GM23338 (cell line): Measurements from ENCODE around the gene DNAJC13.

ENCODE experiments used
- CREB1 ChIP-seq: fragments of 250-450 bp; sonication (Bioruptor Pico); IDR thresholded peaks from 2 replicates; pipeline ENCODE4 v1.5.0; 2020; ENCODE audit warnings: low read depth, mild to moderate bottlenecking, moderate library complexity
- EZH2 ChIP-seq: fragments of 200-600 bp; sonication (generic); IDR thresholded peaks from one replicate; pipeline ENCODE4 v1.8.0; 2017; ENCODE audit warnings: antibody characterized with exemption, mild to moderate bottlenecking, low read depth; ENCODE audit not compliant: unreplicated experiment
- EZH2phosphoT487 ChIP-seq: fragments of 200-600 bp; sonication (generic); IDR thresholded peaks from one replicate; pipeline ENCODE4 v1.8.1; 2018; ENCODE audit warnings: antibody characterized with exemption; ENCODE audit not compliant: unreplicated experiment
- JUNB ChIP-seq: IDR thresholded peaks from one replicate; pipeline ENCODE4 v1.6.1; 2016; ENCODE audit warnings: antibody characterized with exemption; ENCODE audit not compliant: unreplicated experiment
- POLR2AphosphoS5 ChIP-seq: IDR thresholded peaks from 2 replicates; pipeline ENCODE4 v1.6.1; 2016; ENCODE audit warnings: antibody characterized with exemption, low read depth
- STAT1 ChIP-seq: IDR thresholded peaks from one replicate; pipeline ENCODE4 v1.6.1; 2016; ENCODE audit warnings: antibody characterized with exemption; ENCODE audit not compliant: unreplicated experiment
- ZNF114 ChIP-seq: fragments of 250-450 bp; sonication (Bioruptor Pico); IDR thresholded peaks from 2 replicates; pipeline ENCODE4 v1.5.0; 2020; ENCODE audit warnings: mild to moderate bottlenecking, moderate library complexity
- ZNF331 ChIP-seq: fragments of 250-450 bp; sonication (Bioruptor Pico); IDR thresholded peaks from 2 replicates; pipeline ENCODE4 v1.5.0; 2020; ENCODE audit warnings: low read depth, mild to moderate bottlenecking, moderate library complexity
- TF ChIP-seq, protein P1 (sequence below), 2 experiments: fragments of 200-600 bp in 1 of 2; sonication (generic) in 1 of 2; conservative IDR thresholded peaks; 2 replicates each; pipeline versions ENCODE4 v1.5.1 to v1.6.1; 2016 to 2017; ENCODE audit warnings: antibody characterized with exemption in 2 of 2, low read depth in 2 of 2, mild to moderate bottlenecking in 2 of 2, moderate library complexity in 1 of 2
- TF ChIP-seq, protein P2 (sequence below): IDR thresholded peaks from one replicate; pipeline ENCODE4 v1.6.1; 2018; ENCODE audit warnings: antibody characterized with exemption; ENCODE audit not compliant: unreplicated experiment
- TF ChIP-seq, protein P3 (sequence below): fragments of 250-450 bp; sonication (Bioruptor Pico); IDR thresholded peaks from 2 replicates; pipeline ENCODE4 v1.5.0; 2020; ENCODE audit warnings: mild to moderate bottlenecking, moderate library complexity

DNA sequence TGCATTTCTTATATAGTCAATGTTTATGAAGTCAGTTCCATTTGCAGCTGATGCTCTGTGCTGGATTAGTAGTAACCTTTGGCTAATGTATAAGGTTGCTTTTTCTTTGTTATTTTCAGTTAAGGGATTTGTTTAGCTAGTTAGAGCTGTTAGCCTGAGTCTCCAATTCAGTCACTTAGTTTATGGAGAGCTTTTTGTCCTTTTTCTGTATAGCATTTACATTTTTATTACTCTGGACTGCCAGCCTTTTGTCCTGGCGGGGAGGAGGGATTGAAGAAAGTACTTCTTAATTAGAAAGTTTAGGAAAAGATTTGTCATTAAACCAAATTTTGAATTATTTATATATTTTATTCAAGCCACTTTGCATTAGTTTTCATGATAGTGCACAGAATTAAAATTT lies 52.0 kb downstream of the DNAJC13 start:
- TF ChIP-seq, protein P1, sequence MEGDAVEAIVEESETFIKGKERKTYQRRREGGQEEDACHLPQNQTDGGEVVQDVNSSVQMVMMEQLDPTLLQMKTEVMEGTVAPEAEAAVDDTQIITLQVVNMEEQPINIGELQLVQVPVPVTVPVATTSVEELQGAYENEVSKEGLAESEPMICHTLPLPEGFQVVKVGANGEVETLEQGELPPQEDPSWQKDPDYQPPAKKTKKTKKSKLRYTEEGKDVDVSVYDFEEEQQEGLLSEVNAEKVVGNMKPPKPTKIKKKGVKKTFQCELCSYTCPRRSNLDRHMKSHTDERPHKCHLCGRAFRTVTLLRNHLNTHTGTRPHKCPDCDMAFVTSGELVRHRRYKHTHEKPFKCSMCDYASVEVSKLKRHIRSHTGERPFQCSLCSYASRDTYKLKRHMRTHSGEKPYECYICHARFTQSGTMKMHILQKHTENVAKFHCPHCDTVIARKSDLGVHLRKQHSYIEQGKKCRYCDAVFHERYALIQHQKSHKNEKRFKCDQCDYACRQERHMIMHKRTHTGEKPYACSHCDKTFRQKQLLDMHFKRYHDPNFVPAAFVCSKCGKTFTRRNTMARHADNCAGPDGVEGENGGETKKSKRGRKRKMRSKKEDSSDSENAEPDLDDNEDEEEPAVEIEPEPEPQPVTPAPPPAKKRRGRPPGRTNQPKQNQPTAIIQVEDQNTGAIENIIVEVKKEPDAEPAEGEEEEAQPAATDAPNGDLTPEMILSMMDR (conservative IDR thresholded peaks at IDR 0.05; ENCODE audit: low read depth in 2 of 2), result no peak
- TF ChIP-seq JUNB (no peak), CREB1 (no peak), EZH2 (no peak), EZH2phosphoT487 (no peak), STAT1 (no peak), POLR2AphosphoS5 (no peak), ZNF331 (CRISPR knock-in tag) (no peak), ZNF114 (CRISPR knock-in tag) (no peak)
- TF ChIP-seq, protein P2, sequence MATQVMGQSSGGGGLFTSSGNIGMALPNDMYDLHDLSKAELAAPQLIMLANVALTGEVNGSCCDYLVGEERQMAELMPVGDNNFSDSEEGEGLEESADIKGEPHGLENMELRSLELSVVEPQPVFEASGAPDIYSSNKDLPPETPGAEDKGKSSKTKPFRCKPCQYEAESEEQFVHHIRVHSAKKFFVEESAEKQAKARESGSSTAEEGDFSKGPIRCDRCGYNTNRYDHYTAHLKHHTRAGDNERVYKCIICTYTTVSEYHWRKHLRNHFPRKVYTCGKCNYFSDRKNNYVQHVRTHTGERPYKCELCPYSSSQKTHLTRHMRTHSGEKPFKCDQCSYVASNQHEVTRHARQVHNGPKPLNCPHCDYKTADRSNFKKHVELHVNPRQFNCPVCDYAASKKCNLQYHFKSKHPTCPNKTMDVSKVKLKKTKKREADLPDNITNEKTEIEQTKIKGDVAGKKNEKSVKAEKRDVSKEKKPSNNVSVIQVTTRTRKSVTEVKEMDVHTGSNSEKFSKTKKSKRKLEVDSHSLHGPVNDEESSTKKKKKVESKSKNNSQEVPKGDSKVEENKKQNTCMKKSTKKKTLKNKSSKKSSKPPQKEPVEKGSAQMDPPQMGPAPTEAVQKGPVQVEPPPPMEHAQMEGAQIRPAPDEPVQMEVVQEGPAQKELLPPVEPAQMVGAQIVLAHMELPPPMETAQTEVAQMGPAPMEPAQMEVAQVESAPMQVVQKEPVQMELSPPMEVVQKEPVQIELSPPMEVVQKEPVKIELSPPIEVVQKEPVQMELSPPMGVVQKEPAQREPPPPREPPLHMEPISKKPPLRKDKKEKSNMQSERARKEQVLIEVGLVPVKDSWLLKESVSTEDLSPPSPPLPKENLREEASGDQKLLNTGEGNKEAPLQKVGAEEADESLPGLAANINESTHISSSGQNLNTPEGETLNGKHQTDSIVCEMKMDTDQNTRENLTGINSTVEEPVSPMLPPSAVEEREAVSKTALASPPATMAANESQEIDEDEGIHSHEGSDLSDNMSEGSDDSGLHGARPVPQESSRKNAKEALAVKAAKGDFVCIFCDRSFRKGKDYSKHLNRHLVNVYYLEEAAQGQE, result no peak
- TF ChIP-seq, protein P3, sequence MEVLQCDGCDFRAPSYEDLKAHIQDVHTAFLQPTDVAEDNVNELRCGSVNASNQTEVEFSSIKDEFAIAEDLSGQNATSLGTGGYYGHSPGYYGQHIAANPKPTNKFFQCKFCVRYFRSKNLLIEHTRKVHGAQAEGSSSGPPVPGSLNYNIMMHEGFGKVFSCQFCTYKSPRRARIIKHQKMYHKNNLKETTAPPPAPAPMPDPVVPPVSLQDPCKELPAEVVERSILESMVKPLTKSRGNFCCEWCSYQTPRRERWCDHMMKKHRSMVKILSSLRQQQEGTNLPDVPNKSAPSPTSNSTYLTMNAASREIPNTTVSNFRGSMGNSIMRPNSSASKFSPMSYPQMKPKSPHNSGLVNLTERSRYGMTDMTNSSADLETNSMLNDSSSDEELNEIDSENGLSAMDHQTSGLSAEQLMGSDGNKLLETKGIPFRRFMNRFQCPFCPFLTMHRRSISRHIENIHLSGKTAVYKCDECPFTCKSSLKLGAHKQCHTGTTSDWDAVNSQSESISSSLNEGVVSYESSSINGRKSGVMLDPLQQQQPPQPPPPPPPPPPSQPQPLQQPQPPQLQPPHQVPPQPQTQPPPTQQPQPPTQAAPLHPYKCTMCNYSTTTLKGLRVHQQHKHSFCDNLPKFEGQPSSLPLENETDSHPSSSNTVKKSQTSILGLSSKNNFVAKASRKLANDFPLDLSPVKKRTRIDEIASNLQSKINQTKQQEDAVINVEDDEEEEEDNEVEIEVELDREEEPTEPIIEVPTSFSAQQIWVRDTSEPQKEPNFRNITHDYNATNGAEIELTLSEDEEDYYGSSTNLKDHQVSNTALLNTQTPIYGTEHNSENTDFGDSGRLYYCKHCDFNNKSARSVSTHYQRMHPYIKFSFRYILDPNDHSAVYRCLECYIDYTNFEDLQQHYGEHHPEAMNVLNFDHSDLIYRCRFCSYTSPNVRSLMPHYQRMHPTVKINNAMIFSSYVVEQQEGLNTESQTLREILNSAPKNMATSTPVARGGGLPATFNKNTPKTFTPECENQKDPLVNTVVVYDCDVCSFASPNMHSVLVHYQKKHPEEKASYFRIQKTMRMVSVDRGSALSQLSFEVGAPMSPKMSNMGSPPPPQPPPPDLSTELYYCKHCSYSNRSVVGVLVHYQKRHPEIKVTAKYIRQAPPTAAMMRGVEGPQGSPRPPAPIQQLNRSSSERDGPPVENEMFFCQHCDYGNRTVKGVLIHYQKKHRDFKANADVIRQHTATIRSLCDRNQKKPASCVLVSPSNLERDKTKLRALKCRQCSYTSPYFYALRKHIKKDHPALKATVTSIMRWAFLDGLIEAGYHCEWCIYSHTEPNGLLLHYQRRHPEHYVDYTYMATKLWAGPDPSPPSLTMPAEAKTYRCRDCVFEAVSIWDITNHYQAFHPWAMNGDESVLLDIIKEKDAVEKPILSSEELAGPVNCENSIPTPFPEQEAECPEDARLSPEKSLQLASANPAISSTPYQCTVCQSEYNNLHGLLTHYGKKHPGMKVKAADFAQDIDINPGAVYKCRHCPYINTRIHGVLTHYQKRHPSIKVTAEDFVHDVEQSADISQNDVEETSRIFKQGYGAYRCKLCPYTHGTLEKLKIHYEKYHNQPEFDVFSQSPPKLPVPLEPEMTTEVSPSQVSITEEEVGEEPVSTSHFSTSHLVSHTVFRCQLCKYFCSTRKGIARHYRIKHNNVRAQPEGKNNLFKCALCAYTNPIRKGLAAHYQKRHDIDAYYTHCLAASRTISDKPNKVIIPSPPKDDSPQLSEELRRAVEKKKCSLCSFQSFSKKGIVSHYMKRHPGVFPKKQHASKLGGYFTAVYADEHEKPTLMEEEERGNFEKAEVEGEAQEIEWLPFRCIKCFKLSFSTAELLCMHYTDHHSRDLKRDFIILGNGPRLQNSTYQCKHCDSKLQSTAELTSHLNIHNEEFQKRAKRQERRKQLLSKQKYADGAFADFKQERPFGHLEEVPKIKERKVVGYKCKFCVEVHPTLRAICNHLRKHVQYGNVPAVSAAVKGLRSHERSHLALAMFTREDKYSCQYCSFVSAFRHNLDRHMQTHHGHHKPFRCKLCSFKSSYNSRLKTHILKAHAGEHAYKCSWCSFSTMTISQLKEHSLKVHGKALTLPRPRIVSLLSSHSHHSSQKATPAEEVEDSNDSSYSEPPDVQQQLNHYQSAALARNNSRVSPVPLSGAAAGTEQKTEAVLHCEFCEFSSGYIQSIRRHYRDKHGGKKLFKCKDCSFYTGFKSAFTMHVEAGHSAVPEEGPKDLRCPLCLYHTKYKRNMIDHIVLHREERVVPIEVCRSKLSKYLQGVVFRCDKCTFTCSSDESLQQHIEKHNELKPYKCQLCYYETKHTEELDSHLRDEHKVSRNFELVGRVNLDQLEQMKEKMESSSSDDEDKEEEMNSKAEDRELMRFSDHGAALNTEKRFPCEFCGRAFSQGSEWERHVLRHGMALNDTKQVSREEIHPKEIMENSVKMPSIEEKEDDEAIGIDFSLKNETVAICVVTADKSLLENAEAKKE (CRISPR knock-in tag), result no peak
